HL-60/S4 treated with retinoic acid at 250 ng/mL for 4 days and 3 days (cell line): Measurements from ENCODE around the gene UCHL5.

Experiments
- in situ Hi-C: fragments of 300-500 bp; cut with MboI; formaldehyde crosslinking; loops from 2 replicates; pipeline ENCODE4 v1.7.0; 2022; ENCODE audit warnings: low sequenced_read_pairs

Gene UCHL5

GRCh38 chr1:192973202-192973601, 86.0 kb downstream of the UCHL5 start:
- in situ Hi-C loops: no loop called here

GRCh38 chr1:192969091-192969490, 90.1 kb downstream of the UCHL5 start:
- in situ Hi-C loops: no loop called here

- in situ Hi-C loops: no loop called here
Observed at GRCh38 chr1:192968323-192968722, 90.8 kb downstream of the UCHL5 start.

- in situ Hi-C loops: no loop called here
Observed at GRCh38 chr1:192967901-192968300, 91.3 kb downstream of the UCHL5 start.

DNA sequence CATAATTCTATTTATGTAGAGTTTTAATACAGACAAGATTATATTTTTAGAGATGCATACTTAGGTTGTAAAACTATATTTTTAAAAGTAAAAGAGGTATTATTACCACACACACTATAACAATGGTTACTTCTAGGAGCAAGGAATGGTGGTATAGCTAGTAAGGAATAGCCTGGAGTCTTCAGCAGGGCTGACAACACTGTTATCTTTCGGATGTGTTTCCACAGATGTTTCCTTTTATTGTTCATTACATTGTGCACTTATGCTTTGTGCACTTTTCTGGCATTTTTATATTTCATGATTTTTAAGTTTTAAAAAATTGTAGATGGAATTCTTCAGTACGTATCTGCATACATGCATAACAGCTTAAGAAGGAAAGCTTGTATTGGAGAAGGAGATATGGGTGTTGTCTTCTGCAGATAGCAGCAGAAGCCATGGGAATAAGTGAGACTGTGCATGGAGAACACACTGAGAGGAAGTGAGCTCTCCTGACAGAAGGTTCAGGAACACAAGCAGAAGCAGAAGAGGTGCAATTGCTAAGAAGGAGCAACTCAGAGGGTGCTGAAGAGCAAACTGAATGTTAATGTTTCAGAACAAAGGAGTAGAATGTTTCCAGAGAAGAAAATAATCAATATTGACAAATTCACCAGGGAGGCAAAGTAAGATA, 91.8 kb downstream of the UCHL5 start:
- in situ Hi-C loops: no loop called here

DNA sequence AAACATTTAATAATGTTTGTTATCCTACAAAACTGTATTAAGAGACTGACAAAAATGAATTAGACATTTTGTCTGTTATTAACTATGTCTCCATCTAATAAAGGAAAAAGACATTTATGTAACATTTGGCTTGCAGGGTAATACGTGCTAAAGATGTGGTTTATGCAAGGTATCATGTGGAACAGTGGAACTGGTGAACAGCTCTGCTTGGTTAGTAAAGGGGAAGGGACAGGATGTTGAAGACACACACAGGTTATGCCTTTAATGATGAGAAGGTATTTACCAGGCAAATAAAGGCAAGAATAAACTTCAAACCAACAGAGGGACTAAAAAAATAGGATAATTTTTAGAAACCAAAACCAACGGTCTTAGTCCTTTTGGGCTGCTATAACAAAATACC, 93.1 kb downstream of the UCHL5 start:
- in situ Hi-C loops: no loop called here

DNA sequence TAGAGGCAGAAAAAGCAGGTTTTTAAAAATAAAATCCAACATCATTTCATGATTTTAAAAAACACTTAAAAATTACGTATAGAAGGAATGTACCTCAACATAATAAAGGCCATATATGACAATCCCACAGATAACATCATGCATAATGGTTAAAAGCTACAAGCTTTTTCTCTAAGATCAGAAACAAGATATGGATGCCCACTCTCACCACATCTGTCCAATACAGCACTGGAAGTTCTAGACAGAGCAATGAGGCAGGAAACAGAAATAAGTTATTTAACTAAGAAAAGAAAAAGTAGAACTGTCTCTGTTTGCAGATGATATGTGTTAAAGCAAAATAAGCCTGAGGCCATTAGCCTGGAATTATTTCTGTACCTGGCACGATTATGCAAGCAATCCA, 96.3 kb downstream of the UCHL5 start:
- in situ Hi-C loops: no loop called here
